ENCODE data around the gene UGP2.

DNA sequence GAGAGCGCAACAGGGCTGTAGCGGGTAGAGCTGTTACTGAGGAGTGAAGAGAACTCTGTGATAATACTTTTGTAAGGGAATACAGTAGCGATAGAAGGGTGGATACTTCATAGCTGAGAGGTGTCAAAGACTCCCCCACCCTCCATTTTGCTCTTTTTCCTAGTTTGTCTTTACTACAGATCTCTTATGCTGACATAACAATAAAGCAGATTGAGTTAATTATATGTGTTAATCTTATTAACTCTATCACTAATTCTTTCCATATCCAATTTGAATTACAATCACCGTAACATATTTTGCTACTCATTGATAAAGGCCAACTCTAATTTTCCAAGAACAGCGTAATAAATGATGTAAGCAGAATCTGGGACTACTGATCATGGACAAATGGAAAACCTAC, 57.1 kb downstream of the UGP2 start:
- TF ChIP-seq, protein P1, sequence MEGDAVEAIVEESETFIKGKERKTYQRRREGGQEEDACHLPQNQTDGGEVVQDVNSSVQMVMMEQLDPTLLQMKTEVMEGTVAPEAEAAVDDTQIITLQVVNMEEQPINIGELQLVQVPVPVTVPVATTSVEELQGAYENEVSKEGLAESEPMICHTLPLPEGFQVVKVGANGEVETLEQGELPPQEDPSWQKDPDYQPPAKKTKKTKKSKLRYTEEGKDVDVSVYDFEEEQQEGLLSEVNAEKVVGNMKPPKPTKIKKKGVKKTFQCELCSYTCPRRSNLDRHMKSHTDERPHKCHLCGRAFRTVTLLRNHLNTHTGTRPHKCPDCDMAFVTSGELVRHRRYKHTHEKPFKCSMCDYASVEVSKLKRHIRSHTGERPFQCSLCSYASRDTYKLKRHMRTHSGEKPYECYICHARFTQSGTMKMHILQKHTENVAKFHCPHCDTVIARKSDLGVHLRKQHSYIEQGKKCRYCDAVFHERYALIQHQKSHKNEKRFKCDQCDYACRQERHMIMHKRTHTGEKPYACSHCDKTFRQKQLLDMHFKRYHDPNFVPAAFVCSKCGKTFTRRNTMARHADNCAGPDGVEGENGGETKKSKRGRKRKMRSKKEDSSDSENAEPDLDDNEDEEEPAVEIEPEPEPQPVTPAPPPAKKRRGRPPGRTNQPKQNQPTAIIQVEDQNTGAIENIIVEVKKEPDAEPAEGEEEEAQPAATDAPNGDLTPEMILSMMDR (IDR thresholded peaks at IDR 0.05), result no peak
- TF ChIP-seq POLR2A (IDR thresholded peaks at IDR 0.05; ENCODE audit: low read length), result no peak
- no peak for TF ChIP-seq HDAC2 (IDR thresholded peaks at IDR 0.05)
- TF ChIP-seq MYC (IDR thresholded peaks at IDR 0.05; ENCODE audit: borderline replicate concordance, low read length), result no peak
